IMR-90 (cell line): ENCODE results near the gene KRTAP9-6. TPM values are rescaled to one million over a fixed set of nuclear protein-coding genes. Genes with fewer than 3 reads are reported as not detected.

Experiments used
- ATAC-seq: fragments of 200-7000 bp; cut with Tn5 transposase; 2 replicates; pipeline ENCODE4 v1.9.1; 2020; ENCODE audit warnings: low read depth, mild to moderate bottlenecking, moderate library complexity
- BruUV-seq: library from RNA; stranded (reverse); fragments of 400-500 nt; replicated peaks from 2 replicates; lab custom pipeline; 2021; lab: Mats Ljungman, UMichigan
- CTCF ChIA-PET: fragments of 300-600 bp; formaldehyde crosslinking; extraction: SDS; loops from one replicate; lab custom pipeline; 2021; ENCODE audit warnings: antibody characterized with exemption; lab: Yijun Ruan, JAX
- POLR2A ChIA-PET: fragments of 300-600 bp; sonication (Branson Sonifier 250); formaldehyde crosslinking; loops from one replicate; lab custom pipeline; 2022; ENCODE audit warnings: antibody characterized with exemption; ENCODE audit not compliant: unreplicated experiment; lab: Charles Lee
- DNase-seq: peaks from one replicate; pipeline ENCODE4 v3.0.0; 2013
- H2AFZ ChIP-seq: replicated peaks from 2 replicates; pipeline ENCODE3; 2013; ENCODE audit warnings: low read length, mild to moderate bottlenecking; ENCODE audit not compliant: poor library complexity
- H2AK5ac ChIP-seq: 2 replicates; pipeline ENCODE4 v1.6.1; 2013; ENCODE audit warnings: low read depth, low read length, inconsistent platforms
- H2AK9ac ChIP-seq: replicated peaks from 2 replicates; pipeline ENCODE3; 2013; ENCODE audit warnings: mild to moderate bottlenecking, low read depth, low read length, moderate library complexity; ENCODE audit not compliant: poor library complexity
- H2BK120ac ChIP-seq: 2 replicates; pipeline ENCODE4 v1.6.1; 2013; ENCODE audit warnings: low read depth, low read length, inconsistent platforms
- H2BK15ac ChIP-seq: 3 replicates; pipeline ENCODE4 v1.6.1; 2013; ENCODE audit warnings: low read depth, low read length, inconsistent platforms
- H2BK20ac ChIP-seq: 2 replicates; pipeline ENCODE4 v1.6.1; 2013; ENCODE audit warnings: low read depth, mild to moderate bottlenecking, inconsistent platforms, low read length, moderate library complexity
- H2BK5ac ChIP-seq: 2 replicates; pipeline ENCODE4 v1.6.1; 2013; ENCODE audit warnings: mild to moderate bottlenecking, low read depth, low read length, inconsistent platforms; ENCODE audit not compliant: poor library complexity, severe bottlenecking
- H3K14ac ChIP-seq: replicated peaks from 2 replicates; pipeline ENCODE4 v1.6.1; 2013; ENCODE audit warnings: low read depth, low read length, inconsistent platforms
- H3K18ac ChIP-seq: 2 replicates; pipeline ENCODE4 v1.6.1; 2013; ENCODE audit warnings: low read depth, low read length, control low read depth
- H3K23ac ChIP-seq: 2 replicates; pipeline ENCODE4 v1.6.1; 2013; ENCODE audit warnings: low read depth, low read length, inconsistent platforms
- H3K27ac ChIP-seq: 2 replicates; pipeline ENCODE4 v1.5.1; 2013; ENCODE audit warnings: mild to moderate bottlenecking, control low read depth, low read length; ENCODE audit not compliant: insufficient read depth
- H3K27me3 ChIP-seq: 2 replicates; pipeline ENCODE4 v1.6.1; 2013; ENCODE audit warnings: low read length; ENCODE audit not compliant: control insufficient read depth, insufficient read depth
- H3K36me3 ChIP-seq: 2 replicates; pipeline ENCODE4 v1.6.1; 2013; ENCODE audit warnings: low read length, mixed read lengths; ENCODE audit not compliant: control insufficient read depth, insufficient read depth
- H3K4ac ChIP-seq: 2 replicates; pipeline ENCODE4 v1.6.1; 2013; ENCODE audit warnings: low read depth, low read length, inconsistent platforms
- H3K4me1 ChIP-seq: 2 replicates; pipeline ENCODE4 v1.6.1; 2013; ENCODE audit warnings: low read length, mixed read lengths; ENCODE audit not compliant: control insufficient read depth, insufficient read depth
- H3K4me2 ChIP-seq: 2 replicates; pipeline ENCODE4 v1.6.1; 2013; ENCODE audit warnings: low read depth, mild to moderate bottlenecking, control low read depth, low read length, moderate library complexity
- H3K4me3 ChIP-seq: 2 replicates; pipeline ENCODE4 v1.5.1; 2013; ENCODE audit warnings: low read depth, mild to moderate bottlenecking, control low read depth, low read length, moderate library complexity; ENCODE audit not compliant: insufficient read depth
- H3K56ac ChIP-seq: 2 replicates; pipeline ENCODE4 v1.6.1; 2013; ENCODE audit warnings: low read length, inconsistent platforms; ENCODE audit not compliant: insufficient read depth; ENCODE audit errors: extremely low read depth
- H3K79me1 ChIP-seq, 2 experiments: 2 replicates each; pipeline ENCODE4 v1.6.1; 2013; ENCODE audit warnings: low read length in 2 of 2, inconsistent platforms in 1 of 2, low read depth in 1 of 2
- H3K9ac ChIP-seq: 2 replicates; pipeline ENCODE4 v1.6.1; 2013; ENCODE audit warnings: low read depth, low read length, control low read depth
- H3K9me1 ChIP-seq: 2 replicates; pipeline ENCODE4 v1.6.1; 2013; ENCODE audit warnings: low read length, inconsistent platforms; ENCODE audit not compliant: insufficient read depth
- H3K9me3 ChIP-seq: 2 replicates; pipeline ENCODE4 v1.6.1; 2013; ENCODE audit warnings: low read length; ENCODE audit not compliant: control insufficient read depth, insufficient read depth
- H4K20me1 ChIP-seq: 2 replicates; pipeline ENCODE4 v1.6.1; 2013; ENCODE audit warnings: low read length, inconsistent platforms; ENCODE audit not compliant: insufficient read depth
- H4K5ac ChIP-seq: 2 replicates; pipeline ENCODE4 v1.6.1; 2013; ENCODE audit warnings: mild to moderate bottlenecking, low read depth, low read length, control low read depth
- H4K8ac ChIP-seq, 2 experiments: 2 replicates each; pipeline ENCODE4 v1.6.1; 2013; ENCODE audit warnings: low read depth in 2 of 2, low read length in 2 of 2, control low read depth in 1 of 2, inconsistent platforms in 1 of 2
- H4K91ac ChIP-seq: 2 replicates; pipeline ENCODE4 v1.6.1; 2013; ENCODE audit warnings: low read depth, low read length, inconsistent platforms; ENCODE audit not compliant: insufficient read depth
- BHLHE40 ChIP-seq: fragments of 150-350 bp; IDR thresholded peaks from 2 replicates; pipeline ENCODE4 v1.6.1; 2016; ENCODE audit warnings: mild to moderate bottlenecking, low read depth, low read length
- CEBPB ChIP-seq: IDR thresholded peaks from 2 replicates; pipeline ENCODE4 v1.6.1; 2012; ENCODE audit warnings: low read depth, low read length, improper control_type of control experiment
- CHD1 ChIP-seq: IDR thresholded peaks from 2 replicates; pipeline ENCODE4 v1.6.1; 2012; ENCODE audit warnings: low read depth, low read length, improper control_type of control experiment
- CTCF ChIP-seq: conservative IDR thresholded peaks from 2 replicates; pipeline ENCODE4 v1.5.1; 2012; ENCODE audit warnings: mild to moderate bottlenecking, low read depth, low read length, improper control_type of control experiment
- ELK1 ChIP-seq: fragments of 150-350 bp; IDR thresholded peaks from 2 replicates; pipeline ENCODE4 v1.6.1; 2016; ENCODE audit warnings: low read depth, mild to moderate bottlenecking, low read length, moderate library complexity, borderline replicate concordance
- FOS ChIP-seq: fragments of 150-350 bp; IDR thresholded peaks from 2 replicates; pipeline ENCODE4 v1.6.1; 2016; ENCODE audit warnings: low read depth, low read length
- MAFK ChIP-seq: IDR thresholded peaks from 2 replicates; pipeline ENCODE4 v1.6.1; 2012; ENCODE audit warnings: low read depth, low read length, improper control_type of control experiment
- MAZ ChIP-seq: IDR thresholded peaks from 2 replicates; pipeline ENCODE4 v1.6.1; 2012; ENCODE audit warnings: low read depth, mild to moderate bottlenecking, low read length, improper control_type of control experiment, moderate library complexity, borderline replicate concordance
- MXI1 ChIP-seq: IDR thresholded peaks from 2 replicates; pipeline ENCODE4 v1.6.1; 2012; ENCODE audit warnings: low read depth, mild to moderate bottlenecking, low read length, moderate library complexity, borderline replicate concordance
- NFE2L2 ChIP-seq: fragments of 150-350 bp; IDR thresholded peaks from 2 replicates; pipeline ENCODE4 v1.6.1; 2016; ENCODE audit warnings: low read depth, mild to moderate bottlenecking, low read length
- POLR2A ChIP-seq: IDR thresholded peaks from 2 replicates; pipeline ENCODE4 v1.6.1; 2012; ENCODE audit warnings: mild to moderate bottlenecking, low read depth, low read length
- RAD21 ChIP-seq: IDR thresholded peaks from 2 replicates; pipeline ENCODE4 v1.6.1; 2012; ENCODE audit warnings: low read length, improper control_type of control experiment
- RCOR1 ChIP-seq: IDR thresholded peaks from 2 replicates; pipeline ENCODE4 v1.6.1; 2012; ENCODE audit warnings: mild to moderate bottlenecking, low read length, improper control_type of control experiment; ENCODE audit not compliant: insufficient replicate concordance
- RFX5 ChIP-seq: IDR thresholded peaks from 2 replicates; pipeline ENCODE4 v1.8.0; 2012; ENCODE audit warnings: low read depth, mild to moderate bottlenecking, low read length, moderate library complexity
- SMC3 ChIP-seq: fragments of 150-350 bp; IDR thresholded peaks from 2 replicates; pipeline ENCODE4 v1.6.1; 2016; ENCODE audit warnings: low read depth, mild to moderate bottlenecking, antibody characterized with exemption, low read length, moderate library complexity
- USF2 ChIP-seq: fragments of 150-350 bp; IDR thresholded peaks from 2 replicates; pipeline ENCODE4 v1.6.1; 2017; ENCODE audit warnings: mild to moderate bottlenecking, antibody characterized with exemption, low read length, low read depth
- dilution Hi-C: fragments of 300-500 bp; cut with HindIII; formaldehyde crosslinking; loops from one replicate; pipeline ENCODE4 v1.14.3; 2018; ENCODE audit warnings: low sequenced_read_pairs; ENCODE audit not compliant: unreplicated experiment
- in situ Hi-C: fragments of 300-500 bp; cut with MboI; formaldehyde crosslinking; loops from 3 replicates; pipeline ENCODE4 v1.14.3; 2019; ENCODE audit warnings: low sequenced_read_pairs, inconsistent platforms, mixed read lengths
- intact Hi-C: fragments of 100-400 bp; cut with micrococcal nuclease; formaldehyde crosslinking; loops from 2 replicates; pipeline ENCODE4 v1.10.0; 2022
- polyA plus RNA-seq, 3 experiments: library from polyadenylated mRNA; depleted of rRNA; stranded (reverse); fragments of >200 nt; gene quantifications; 2 replicates each; pipeline ENCODE4 v1.2.3, GENCODE V29; 2012; ENCODE audit warnings: low replicate concordance in 1 of 3
- total RNA-seq: library from RNA; depleted of rRNA; stranded (reverse); fragments of >200 nt; gene quantifications from 2 replicates; pipeline ENCODE4 v1.2.3, GENCODE V29; 2012

Gene KRTAP9-6
- total and polyA plus RNA-seq, 2 of the 4 experiments (the other 2 are of a cell fraction) = not detected

GRCh38 chr17:41258406-41258805 lies 6.8 kb upstream of the KRTAP9-6 start:
- H3K4me2 ChIP-seq = no peak overlapping the region
- no peaks in the 10 kb centered on the region for H4K20me1 ChIP-seq
- in situ Hi-C loops (no loop called here), dilution Hi-C loops (no loop called here), intact Hi-C loops (no loop called here)
- no peak overlapping the region for H2BK20ac ChIP-seq
- H2AK9ac ChIP-seq = no peak overlapping the region
- no peak overlapping the region for H4K91ac ChIP-seq
- H4K8ac ChIP-seq = no peak overlapping the region
- H3K56ac ChIP-seq = no peak overlapping the region
- H3K27ac ChIP-seq = no peak overlapping the region
- no peak overlapping the region for H3K23ac ChIP-seq
- H3K9me3 ChIP-seq = no peaks in the 10 kb centered on the region
- no peaks in the 10 kb centered on the region for H3K4me1 ChIP-seq
- no peak overlapping the region for H2BK15ac ChIP-seq
- no peak overlapping the region for H3K4me3 ChIP-seq
- DNase-seq = no peak
- no peak overlapping the region for H2AFZ ChIP-seq
- no peak for TF ChIP-seq FOS
- TF ChIP-seq POLR2A = no peak
- TF ChIP-seq RFX5 = no peak
- no peak for TF ChIP-seq NFE2L2
- no peak for TF ChIP-seq ELK1
- TF ChIP-seq CEBPB = no peak
- TF ChIP-seq SMC3 = no peak
- TF ChIP-seq BHLHE40 = no peak
- no peak for TF ChIP-seq MAFK
- TF ChIP-seq CHD1 = no peak
- no peak for TF ChIP-seq RAD21
- no peak for TF ChIP-seq RCOR1
- no peak for TF ChIP-seq USF2
- TF ChIP-seq MXI1 = no peak
- no peak for TF ChIP-seq MAZ
- no peak for TF ChIP-seq CTCF
- peaks cover 13% of the 10 kb centered on the region for H3K27me3 ChIP-seq
- no peak overlapping the region for H2BK5ac ChIP-seq
- ChIA-PET CTCF (no interaction called here), POLR2A (no interaction called here)
- no peak overlapping the region for H3K18ac ChIP-seq
- no peak overlapping the region for H4K5ac ChIP-seq
- no peak overlapping the region for H2AK5ac ChIP-seq
- no peaks in the 10 kb centered on the region for H3K79me1 ChIP-seq
- no peaks in the 10 kb centered on the region for H3K9me1 ChIP-seq
- no peak overlapping the region for H3K9ac ChIP-seq
- H3K36me3 ChIP-seq = no peaks in the 10 kb centered on the region
- H3K4ac ChIP-seq = no peak overlapping the region
- no TSS peak for BruUV-seq
- ATAC-seq = no peak
- H3K14ac ChIP-seq = no peak overlapping the region
- H2BK120ac ChIP-seq = no peak overlapping the region
